OCI-LY3 (cell line): ENCODE measurements around the gene RNF112.
"Not testable (repeated sequence)": the region's sequence is repeated elsewhere in the genome, so short reads cannot be mapped to it uniquely, and the experiment has no call there.

ENCODE experiments used
- H2AFZ ChIP-seq: fragments of 200-600, 300-600 bp; shearing (Covaris generic); 2 replicates; pipeline ENCODE4 v1.6.0; 2014; ENCODE audit warnings: antibody characterized with exemption, low read depth, low read length
- H3K27ac ChIP-seq: fragments of 200-600, 300-600 bp; sonication (generic); 2 replicates; pipeline ENCODE4 v1.5.1; 2014; ENCODE audit warnings: mild to moderate bottlenecking, low read length, moderate library complexity, mixed read lengths
- H3K27me3 ChIP-seq: fragments of 200-600, 300-600 bp; sonication (generic); 2 replicates; pipeline ENCODE4 v1.6.1; 2014; ENCODE audit warnings: low read depth, low read length, mixed read lengths
- H3K36me3 ChIP-seq: fragments of 200-600, 300-600 bp; sonication (generic); replicated peaks from 2 replicates; pipeline ENCODE3; 2014; ENCODE audit warnings: low read depth, low read length, mixed read lengths
- H3K4me1 ChIP-seq: fragments of 300-600, 200-600 bp; sonication (generic); 2 replicates; pipeline ENCODE4 v1.6.1; 2014; ENCODE audit warnings: low read length, mixed read lengths
- H3K4me2 ChIP-seq: fragments of 200-600, 300-600 bp; sonication (generic); 2 replicates; pipeline ENCODE4 v1.6.1; 2014; ENCODE audit warnings: low read length, mixed read lengths
- H3K4me3 ChIP-seq: fragments of 300-600, 200-600 bp; sonication (generic); 2 replicates; pipeline ENCODE4 v1.5.1; 2014; ENCODE audit warnings: antibody characterized with exemption, mild to moderate bottlenecking, low read length, moderate library complexity
- H3K79me2 ChIP-seq: fragments of 300-600, 200-600 bp; shearing (Covaris generic); 2 replicates; pipeline ENCODE4 v1.6.1; 2014; ENCODE audit warnings: mild to moderate bottlenecking, low read length, mixed read lengths
- H3K9ac ChIP-seq: fragments of 300-600, 200-600 bp; shearing (Covaris generic); 2 replicates; pipeline ENCODE4 v1.6.0; 2014; ENCODE audit warnings: mild to moderate bottlenecking, low read length, moderate library complexity
- H3K9me3 ChIP-seq: fragments of 200-600, 300-600 bp; shearing (Covaris generic); 2 replicates; pipeline ENCODE4 v1.6.1; 2014; ENCODE audit warnings: low read length, mixed read lengths; ENCODE audit not compliant: insufficient read depth
- H4K20me1 ChIP-seq: fragments of 200-600, 300-600 bp; sonication (generic); 2 replicates; pipeline ENCODE4 v1.6.1; 2016; ENCODE audit warnings: low read length, mixed read lengths; ENCODE audit not compliant: insufficient read depth
- EZH2phosphoT487 ChIP-seq: fragments of 200-600 bp; shearing (Covaris generic); IDR thresholded peaks from 2 replicates; pipeline ENCODE4 v1.6.1; 2018; ENCODE audit warnings: antibody characterized with exemption, mixed run types, low read depth
- TF ChIP-seq, protein P1 (sequence below): fragments of 200-600, 300-600 bp; sonication (generic); IDR thresholded peaks from 2 replicates; pipeline ENCODE4 v1.5.1; 2014; ENCODE audit warnings: antibody characterized with exemption, low read length, low read depth

RNF112 gene

DNA sequence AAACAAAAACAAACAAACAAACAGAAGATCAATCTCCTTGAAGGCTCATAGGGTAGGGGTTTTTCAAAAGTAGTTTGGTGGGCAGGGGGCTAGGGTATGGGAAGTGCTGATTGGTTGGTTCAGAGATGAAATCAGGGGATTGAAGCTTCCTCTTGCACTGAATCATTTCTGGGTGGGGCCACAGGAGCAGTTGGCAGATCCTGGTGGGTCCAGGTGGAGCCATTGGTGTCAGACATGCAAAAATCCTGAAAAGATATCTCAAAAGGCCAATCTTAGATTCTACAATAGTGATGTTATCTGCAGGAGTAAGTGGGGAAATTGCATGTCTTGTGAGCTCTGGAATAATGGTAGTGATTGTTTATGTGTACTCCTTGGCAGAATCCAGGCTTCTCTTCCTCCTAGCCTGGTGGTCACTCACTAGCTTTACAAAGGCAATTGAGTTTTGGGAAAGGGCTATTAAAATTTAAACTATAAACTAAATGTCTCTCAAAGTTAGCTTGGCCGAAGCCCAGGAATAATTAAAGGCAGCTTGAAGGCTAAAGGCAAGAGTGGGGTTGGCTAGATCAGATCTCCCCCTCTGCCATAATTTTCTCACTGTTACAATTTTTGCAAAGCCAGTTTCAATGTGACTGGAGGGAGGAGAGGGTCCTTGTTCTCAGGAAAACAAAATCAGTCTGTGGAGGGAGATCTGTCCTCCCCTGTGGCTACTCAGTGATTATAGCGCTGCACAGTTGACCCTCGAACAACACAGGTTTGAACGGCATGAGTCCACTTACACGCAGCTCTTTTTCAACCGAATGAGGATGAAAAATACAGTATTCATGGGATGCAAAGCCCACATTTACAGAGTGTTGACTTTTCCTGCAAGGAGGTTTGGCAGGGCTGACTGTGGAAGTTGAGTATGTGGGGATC, 45.2 kb downstream of the RNF112 start:
- no peak overlapping the region for H3K4me2 ChIP-seq
- H3K9me3 ChIP-seq = no peaks in the 10 kb centered on the region
- no peaks in the 10 kb centered on the region for H3K79me2 ChIP-seq
- no peaks in the 10 kb centered on the region for H4K20me1 ChIP-seq
- no peak overlapping the region for H3K9ac ChIP-seq
- H3K27me3 ChIP-seq = no peaks in the 10 kb centered on the region
- TF ChIP-seq, protein P1, sequence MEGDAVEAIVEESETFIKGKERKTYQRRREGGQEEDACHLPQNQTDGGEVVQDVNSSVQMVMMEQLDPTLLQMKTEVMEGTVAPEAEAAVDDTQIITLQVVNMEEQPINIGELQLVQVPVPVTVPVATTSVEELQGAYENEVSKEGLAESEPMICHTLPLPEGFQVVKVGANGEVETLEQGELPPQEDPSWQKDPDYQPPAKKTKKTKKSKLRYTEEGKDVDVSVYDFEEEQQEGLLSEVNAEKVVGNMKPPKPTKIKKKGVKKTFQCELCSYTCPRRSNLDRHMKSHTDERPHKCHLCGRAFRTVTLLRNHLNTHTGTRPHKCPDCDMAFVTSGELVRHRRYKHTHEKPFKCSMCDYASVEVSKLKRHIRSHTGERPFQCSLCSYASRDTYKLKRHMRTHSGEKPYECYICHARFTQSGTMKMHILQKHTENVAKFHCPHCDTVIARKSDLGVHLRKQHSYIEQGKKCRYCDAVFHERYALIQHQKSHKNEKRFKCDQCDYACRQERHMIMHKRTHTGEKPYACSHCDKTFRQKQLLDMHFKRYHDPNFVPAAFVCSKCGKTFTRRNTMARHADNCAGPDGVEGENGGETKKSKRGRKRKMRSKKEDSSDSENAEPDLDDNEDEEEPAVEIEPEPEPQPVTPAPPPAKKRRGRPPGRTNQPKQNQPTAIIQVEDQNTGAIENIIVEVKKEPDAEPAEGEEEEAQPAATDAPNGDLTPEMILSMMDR = no peak
- TF ChIP-seq EZH2phosphoT487 = no peak
- H3K4me1 ChIP-seq = no peaks in the 10 kb centered on the region
- no peak overlapping the region for H3K27ac ChIP-seq
- H3K36me3 ChIP-seq = no peaks in the 10 kb centered on the region
- no peak overlapping the region for H3K4me3 ChIP-seq
- H2AFZ ChIP-seq = no peak overlapping the region

DNA sequence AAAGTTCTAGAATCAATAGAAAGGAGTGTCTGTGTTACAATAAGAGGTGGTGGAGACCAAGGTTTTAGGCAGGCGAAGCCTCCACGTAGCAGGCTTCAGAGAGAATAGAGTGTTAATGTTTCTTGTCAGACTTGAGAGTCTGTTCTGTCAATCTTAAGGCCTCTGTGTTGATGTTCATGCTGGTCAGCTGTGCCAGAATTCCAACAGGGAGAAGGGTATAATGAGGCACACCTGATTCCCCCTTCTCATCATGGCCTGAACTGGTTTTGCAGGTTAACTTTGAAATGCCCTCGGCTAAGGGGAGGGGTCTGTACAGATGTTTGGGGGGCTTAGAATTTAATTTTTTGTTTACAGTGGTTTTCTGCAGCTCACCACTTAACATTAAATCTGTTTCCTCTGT, 46.0 kb downstream of the RNF112 start:
- H3K4me3 ChIP-seq = no peak overlapping the region
- H4K20me1 ChIP-seq = no peaks in the 10 kb centered on the region
- no peaks in the 10 kb centered on the region for H3K36me3 ChIP-seq
- H3K9me3 ChIP-seq = no peaks in the 10 kb centered on the region
- no peak for TF ChIP-seq EZH2phosphoT487
- TF ChIP-seq, protein P1 = no peak
- no peak overlapping the region for H2AFZ ChIP-seq
- H3K79me2 ChIP-seq = no peaks in the 10 kb centered on the region
- H3K27me3 ChIP-seq = no peaks in the 10 kb centered on the region
- no peak overlapping the region for H3K9ac ChIP-seq
- H3K27ac ChIP-seq = no peak overlapping the region
- no peak overlapping the region for H3K4me2 ChIP-seq
- no peaks in the 10 kb centered on the region for H3K4me1 ChIP-seq

DNA sequence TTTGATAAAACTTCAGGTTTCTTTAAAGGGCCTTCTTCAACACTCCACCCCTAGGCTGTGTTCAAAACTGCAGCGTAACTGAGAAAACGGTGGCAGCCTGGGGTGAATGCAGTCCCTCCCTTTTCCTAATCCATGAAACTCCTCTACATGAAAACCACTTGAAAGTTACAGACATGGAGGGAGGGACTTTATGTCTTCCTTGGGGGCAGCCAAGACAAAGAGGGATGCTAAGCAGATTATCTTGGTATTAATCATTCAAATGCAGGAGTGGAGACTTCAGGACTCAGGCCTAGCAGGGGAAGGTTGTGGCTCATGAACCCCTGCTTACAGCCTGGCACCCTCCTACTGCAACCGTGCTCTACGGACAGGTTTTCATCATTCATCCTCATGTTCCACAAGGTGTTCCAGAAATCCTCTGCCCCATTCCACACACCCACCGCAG, 46.8 kb downstream of the RNF112 start:
- no peak overlapping the region for H3K9ac ChIP-seq
- H3K79me2 ChIP-seq = no peaks in the 10 kb centered on the region
- no peak overlapping the region for H3K4me2 ChIP-seq
- no peaks in the 10 kb centered on the region for H3K36me3 ChIP-seq
- H3K4me3 ChIP-seq = no peak overlapping the region
- peaks cover 5% of the 10 kb centered on the region for H3K4me1 ChIP-seq
- H4K20me1 ChIP-seq = no peaks in the 10 kb centered on the region
- H3K27me3 ChIP-seq = no peaks in the 10 kb centered on the region
- H2AFZ ChIP-seq = no peak overlapping the region
- H3K27ac ChIP-seq = no peak overlapping the region
- no peak for TF ChIP-seq EZH2phosphoT487
- TF ChIP-seq, protein P1 = no peak
- no peaks in the 10 kb centered on the region for H3K9me3 ChIP-seq

DNA sequence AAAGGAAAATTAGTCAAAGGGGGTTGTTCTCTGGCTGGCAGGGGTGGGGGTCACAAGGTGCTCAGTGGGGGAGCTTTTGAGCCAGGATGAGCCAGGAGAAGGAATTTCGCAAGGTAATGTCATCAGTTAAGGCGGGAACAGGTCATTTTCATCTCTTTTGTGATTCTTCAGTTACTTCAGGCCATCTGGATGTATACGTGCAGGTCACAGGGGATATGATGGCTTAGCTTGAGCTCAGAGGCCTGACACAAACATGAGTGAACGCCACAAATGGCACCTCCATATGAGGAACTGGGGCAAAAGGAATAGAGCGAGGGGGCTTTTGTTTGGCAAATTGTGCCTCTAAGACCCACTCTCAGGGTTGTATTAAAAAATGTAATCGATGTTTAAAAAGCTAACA, 47.4 kb downstream of the RNF112 start:
- not testable (repeated sequence) for H3K9me3 ChIP-seq, H3K4me1 ChIP-seq, H3K27me3 ChIP-seq, H3K9ac ChIP-seq, H2AFZ ChIP-seq, H3K4me3 ChIP-seq, H3K27ac ChIP-seq, H3K4me2 ChIP-seq, H4K20me1 ChIP-seq, H3K36me3 ChIP-seq, H3K79me2 ChIP-seq

DNA sequence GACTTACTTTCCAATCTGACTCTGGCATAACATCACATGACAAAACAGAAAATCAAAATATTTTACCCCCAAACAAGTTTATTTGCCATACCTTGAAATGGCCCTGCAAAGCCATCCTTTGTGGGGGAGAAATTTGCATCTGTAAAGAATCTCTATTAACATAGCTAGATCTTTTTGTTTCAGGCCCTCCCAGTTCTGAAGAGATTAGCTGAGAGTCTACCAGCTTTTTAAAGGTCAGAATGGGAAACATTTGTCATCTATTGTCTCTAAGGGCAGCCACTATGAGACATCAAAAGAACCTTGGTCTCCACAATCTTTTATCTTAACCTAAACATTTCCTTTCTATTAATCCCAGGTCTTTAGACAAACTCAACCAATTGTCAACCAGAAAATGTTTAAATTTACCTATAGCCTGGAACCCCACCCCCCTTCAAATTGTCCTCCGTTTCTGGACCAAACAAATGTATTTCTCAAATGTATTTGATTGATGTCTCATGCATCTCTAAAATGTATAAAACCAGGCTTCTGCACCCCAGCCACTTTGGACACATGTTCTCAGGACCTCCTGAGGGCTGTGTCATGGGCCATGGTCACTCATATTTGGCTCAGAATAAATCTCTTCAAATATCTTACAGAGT, 48.1 kb downstream of the RNF112 start:
- H3K36me3 ChIP-seq, H3K4me2 ChIP-seq, H3K79me2 ChIP-seq, H3K27me3 ChIP-seq, H4K20me1 ChIP-seq, H3K4me3 ChIP-seq, H3K9ac ChIP-seq, H3K27ac ChIP-seq, H2AFZ ChIP-seq, H3K9me3 ChIP-seq: not testable (repeated sequence)
- H3K4me1 ChIP-seq = peaks cover 16% of the 10 kb centered on the region
